ELR (cell line): Measurements from ENCODE around the gene ADGRV1.
"Not testable (repeated sequence)": the region's sequence is repeated elsewhere in the genome, so short reads cannot be mapped to it uniquely, and the experiment has no call there.

Experiments
- DNase-seq: peaks from one replicate; pipeline ENCODE4 v3.0.0-alpha.2; 2015; ENCODE audit warnings: low read depth

Gene ADGRV1

DNA sequence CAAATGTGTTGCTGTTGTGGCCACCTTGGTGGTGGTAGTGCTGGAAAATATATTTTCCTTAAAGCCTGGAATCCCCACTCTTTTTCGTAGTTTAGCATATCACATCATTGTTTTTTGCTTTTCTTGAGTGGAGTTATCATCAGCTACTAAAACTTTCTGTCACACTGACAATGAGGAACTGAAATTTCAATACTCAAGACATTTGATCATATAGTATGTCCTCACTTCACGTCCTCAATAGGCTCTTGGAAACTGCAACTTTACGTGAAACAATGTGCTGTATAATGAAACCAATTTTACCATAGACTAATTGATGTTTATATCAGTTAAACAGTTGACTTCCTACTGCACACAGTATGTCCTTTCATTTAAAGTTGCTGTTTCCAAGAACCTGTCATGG is 265.8 kb downstream of the ADGRV1 start:
- DNase-seq, result no peak

GRCh38 chr5:90830058-90830457 is 271.5 kb downstream of the ADGRV1 start:
- no peak for DNase-seq

- DNase-seq, result no peak
These were observed 275.2 kb downstream of the ADGRV1 start for GRCh38 chr5:90833753-90834152.

- no peak for DNase-seq
These were observed 276.1 kb downstream of the ADGRV1 start for GRCh38 chr5:90834711-90835110.

DNA sequence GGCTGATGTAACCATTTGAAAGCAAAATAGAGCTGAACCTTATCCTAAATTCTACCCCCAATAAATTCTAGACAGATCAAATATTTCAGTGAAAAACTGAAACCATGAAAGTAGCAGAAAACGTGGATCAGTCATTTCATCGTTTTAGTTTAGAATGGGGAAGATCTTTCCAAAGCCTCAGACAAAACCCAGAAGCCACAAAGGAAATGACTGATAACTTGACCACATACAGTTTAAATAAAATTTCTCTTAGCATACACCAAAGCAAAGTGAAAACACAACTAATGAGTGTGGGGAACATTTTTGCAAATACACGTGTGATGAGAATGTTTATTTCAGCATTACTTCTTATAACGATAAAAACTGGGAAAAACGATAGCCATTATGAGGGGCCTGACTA is 284.8 kb downstream of the ADGRV1 start:
- peak; percentile 8 for DNase-seq

GRCh38 chr5:90844931-90845330 is 286.3 kb downstream of the ADGRV1 start:
- no peak for DNase-seq

GRCh38 chr5:90845723-90846554 is 287.3 kb downstream of the ADGRV1 start:
- no peak for DNase-seq

DNA sequence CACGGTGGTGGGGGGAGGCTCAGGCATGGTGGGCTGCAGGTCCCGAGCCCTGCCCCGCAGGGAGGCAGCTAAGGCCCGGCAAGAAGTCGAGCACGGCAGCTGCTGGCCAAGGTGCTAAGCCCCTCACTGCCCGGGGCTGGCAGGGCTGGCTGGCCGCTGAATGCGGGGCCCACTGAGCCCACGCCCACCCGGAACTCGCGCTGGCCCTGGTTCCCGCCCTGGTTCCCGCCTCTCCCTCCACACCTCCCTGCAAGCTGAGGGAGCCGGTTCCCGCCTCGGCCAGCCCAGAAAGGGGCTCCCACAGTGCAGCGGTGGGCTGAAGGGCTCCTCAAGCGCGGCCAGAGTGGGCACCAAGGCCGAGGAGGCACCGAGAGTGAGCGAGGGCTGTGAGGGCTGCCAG is 289.0 kb downstream of the ADGRV1 start:
- DNase-seq, result not testable (repeated sequence)

- DNase-seq, result no peak
These were observed 291.3 kb downstream of the ADGRV1 start for GRCh38 chr5:90849939-90850338.

GRCh38 chr5:90852531-90852930 is 293.9 kb downstream of the ADGRV1 start:
- no peak for DNase-seq

GRCh38 chr5:90853750-90854149 is 295.2 kb downstream of the ADGRV1 start:
- DNase-seq, result no peak

DNA sequence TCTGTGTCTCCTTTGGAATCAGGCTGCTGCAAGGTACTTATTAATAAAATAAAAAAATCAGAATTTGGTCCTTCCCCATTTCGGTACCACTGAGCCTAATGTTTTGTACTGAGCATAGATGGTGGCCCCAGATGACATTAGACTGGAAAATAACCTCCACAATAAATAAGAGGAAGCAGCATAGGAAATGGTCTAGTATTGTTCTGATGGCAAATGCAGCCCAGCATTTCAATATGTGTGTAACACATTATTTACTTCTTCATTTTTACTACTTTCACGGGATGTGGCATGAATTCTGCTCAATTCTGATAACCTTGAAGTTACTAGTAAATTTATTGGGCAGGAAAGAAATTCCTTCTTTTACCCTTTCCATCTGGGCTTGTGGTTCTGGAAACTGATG is 295.6 kb downstream of the ADGRV1 start:
- no peak for DNase-seq

DNA sequence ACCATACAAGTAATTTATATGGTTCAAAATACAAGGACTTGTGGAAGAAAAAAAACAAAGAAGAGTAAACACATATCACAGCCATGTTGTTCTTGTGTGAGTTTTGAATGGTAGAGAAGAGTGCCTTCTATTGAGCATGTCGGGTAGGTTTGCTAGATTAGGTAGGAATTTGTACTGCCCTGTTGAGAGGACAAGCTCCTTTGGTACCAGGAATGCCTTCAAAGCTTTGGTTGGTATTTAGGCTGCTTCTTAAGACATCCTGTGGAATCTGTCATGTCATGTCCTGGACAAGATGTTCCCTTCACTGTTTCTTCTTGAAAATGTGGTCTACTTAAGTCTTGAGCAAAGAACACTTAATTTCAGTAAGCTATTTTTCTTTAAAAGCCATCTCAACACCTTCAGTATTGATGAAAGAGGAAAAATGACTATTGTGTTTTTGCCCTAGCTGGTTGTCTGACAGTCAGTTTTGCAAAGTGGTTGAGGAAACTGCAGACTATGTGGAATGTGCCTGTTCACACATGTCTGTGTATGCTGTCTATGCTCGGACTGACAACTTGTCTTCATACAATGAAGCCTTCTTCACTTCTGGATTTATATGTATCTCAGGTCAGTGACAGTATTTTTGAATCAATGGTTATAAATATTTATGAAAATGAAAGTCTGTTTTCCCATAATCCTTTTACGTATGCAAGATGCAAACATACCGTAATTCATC is 296.9 kb downstream of the ADGRV1 start:
- DNase-seq, result no peak

- no peak for DNase-seq
These were observed 303.4 kb downstream of the ADGRV1 start for GRCh38 chr5:90861843-90862586.

DNA sequence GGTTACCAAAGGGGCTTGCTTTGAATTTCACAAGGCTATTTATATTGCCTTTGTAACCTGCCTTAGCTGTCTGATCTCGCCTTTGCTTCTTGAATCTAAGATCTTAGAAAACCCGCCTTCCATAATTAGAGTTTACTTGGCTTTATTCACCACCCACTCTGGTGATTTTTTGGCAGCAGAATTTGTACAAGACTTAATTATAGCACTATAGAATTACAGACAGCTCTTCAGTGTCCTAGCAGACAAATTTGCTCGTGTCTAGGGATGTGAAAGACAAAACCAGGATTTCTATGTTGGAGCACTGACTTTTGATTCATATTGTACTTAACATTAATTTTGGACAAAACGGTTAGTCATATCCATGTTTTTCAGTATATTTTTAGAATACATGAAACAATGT is 306.6 kb downstream of the ADGRV1 start:
- DNase-seq, result no peak

- peak; percentile 51 for DNase-seq
These were observed 307.7 kb downstream of the ADGRV1 start for GRCh38 chr5:90866333-90866732.

GRCh38 chr5:90866915-90867731 is 308.5 kb downstream of the ADGRV1 start:
- DNase-seq, result no peak

DNA sequence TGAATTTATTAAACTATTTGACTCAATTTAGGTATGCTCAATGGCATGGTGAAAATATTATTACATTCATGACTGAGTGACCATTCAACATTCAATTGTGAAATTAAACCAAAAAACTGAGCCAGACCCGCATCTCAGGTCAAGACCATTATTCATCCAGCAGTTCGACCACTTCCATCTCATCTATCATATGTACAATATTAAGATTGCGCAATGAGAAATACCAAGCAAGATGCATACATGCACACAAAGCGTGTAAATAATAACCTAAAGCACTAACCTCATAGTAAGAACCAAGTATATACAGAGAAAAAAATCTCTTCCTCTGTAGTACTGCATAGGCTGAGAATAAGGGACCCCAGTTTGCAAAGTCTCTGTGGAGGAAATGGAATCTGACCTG is 310.2 kb downstream of the ADGRV1 start:
- DNase-seq, result no peak

- DNase-seq, result no peak
These were observed 312.9 kb downstream of the ADGRV1 start for GRCh38 chr5:90871391-90871991.

- no peak for DNase-seq
These were observed 314.5 kb downstream of the ADGRV1 start for GRCh38 chr5:90873033-90873517.

DNA sequence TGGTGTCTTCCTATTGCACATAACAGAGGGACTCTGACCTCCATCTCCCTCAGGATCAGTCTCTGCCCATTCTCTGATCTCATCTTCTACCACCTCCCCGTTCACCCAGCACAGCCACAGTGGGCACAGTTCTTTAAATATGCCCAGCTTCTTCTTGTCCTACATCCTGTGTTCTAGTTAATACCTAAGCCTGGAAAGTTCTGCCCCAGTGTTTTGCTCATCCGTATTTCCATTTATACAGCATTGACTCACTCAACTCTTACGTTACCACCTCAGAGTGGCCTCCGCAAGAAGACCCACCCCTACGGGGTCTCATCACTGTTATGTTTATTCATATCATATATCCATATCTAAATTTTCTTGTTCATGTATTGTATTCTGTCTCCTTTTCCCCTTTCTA is 315.5 kb downstream of the ADGRV1 start:
- no peak for DNase-seq
